Diencephalon (tissue), 1 donor: ENCODE measurements around the gene ATF7IP2. TPM values are rescaled to one million over a fixed set of nuclear protein-coding genes. Genes with fewer than 3 reads are reported as not detected.

Experiments
- small RNA-seq: library from RNA; depleted of rRNA; stranded (forward); fragments of <200 nt; gene quantifications from one replicate; pipeline ENCODE3, GENCODE V24; 2014
- total RNA-seq: library from RNA; depleted of rRNA; stranded (reverse); fragments of >200 nt; gene quantifications from one replicate; pipeline ENCODE4 v1.2.3, GENCODE V29; 2014

Gene ATF7IP2, protein sequence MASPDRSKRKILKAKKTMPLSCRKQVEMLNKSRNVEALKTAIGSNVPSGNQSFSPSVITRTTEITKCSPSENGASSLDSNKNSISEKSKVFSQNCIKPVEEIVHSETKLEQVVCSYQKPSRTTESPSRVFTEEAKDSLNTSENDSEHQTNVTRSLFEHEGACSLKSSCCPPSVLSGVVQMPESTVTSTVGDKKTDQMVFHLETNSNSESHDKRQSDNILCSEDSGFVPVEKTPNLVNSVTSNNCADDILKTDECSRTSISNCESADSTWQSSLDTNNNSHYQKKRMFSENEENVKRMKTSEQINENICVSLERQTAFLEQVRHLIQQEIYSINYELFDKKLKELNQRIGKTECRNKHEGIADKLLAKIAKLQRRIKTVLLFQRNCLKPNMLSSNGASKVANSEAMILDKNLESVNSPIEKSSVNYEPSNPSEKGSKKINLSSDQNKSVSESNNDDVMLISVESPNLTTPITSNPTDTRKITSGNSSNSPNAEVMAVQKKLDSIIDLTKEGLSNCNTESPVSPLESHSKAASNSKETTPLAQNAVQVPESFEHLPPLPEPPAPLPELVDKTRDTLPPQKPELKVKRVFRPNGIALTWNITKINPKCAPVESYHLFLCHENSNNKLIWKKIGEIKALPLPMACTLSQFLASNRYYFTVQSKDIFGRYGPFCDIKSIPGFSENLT
- total RNA-seq = 13.6 TPM

GRCh38 chr16:10385725-10386516 lies at the start of gene ATF7IP2:
Gene ATF7IP2 (plus strand): TSS chr16:10386061. CDS start chr16:10430621, 44,560 bp downstream.

Small RNAs within 50 kb of the gene (small RNA-seq; reads per million reads assigned to genes)
- gene RNU6-633P = not detected

Other genes starting within 250 kb of the ATF7IP2 start
- gene GRIN2A, start 203.6 kb upstream of the ATF7IP2 start, total RNA-seq = 9.7 TPM
- gene EMP2, start 194.5 kb downstream of the ATF7IP2 start, total RNA-seq = 6.0 TPM